ENCODE measurements around the gene GNAT1. TPM values are rescaled to one million over a fixed set of nuclear protein-coding genes. Genes with fewer than 3 reads are reported as not detected.

The GNAT1 gene
- total and polyA plus RNA-seq, 2 of the 13 experiments (the other 11 are each of a cell fraction or from before 2014, with no cell fraction given): 0.15 TPM; not detected in 1

GRCh38 chr3:50195501-50196252, 4.3 kb downstream of the GNAT1 start (continued):
- TF ChIP-seq KIAA2018 (CRISPR knock-in tag; IDR thresholded peaks at IDR 0.05; ENCODE audit: borderline replicate concordance) (peak; percentile 71; the same call in 1 of the 2 replicates), FOXO1 (CRISPR knock-in tag; IDR thresholded peaks at IDR 0.05) (peak; percentile 93), NR1H2 (CRISPR knock-in tag; IDR thresholded peaks at IDR 0.05; ENCODE audit: borderline replicate concordance, low read depth) (peak; percentile 75; the same call in 1 of the 2 replicates), FOXA1 (IDR thresholded peaks at IDR 0.05) (no peak), FOXA1 (CRISPR knock-in tag; IDR thresholded peaks at IDR 0.05) (peak; percentile 78), ZNF503 (CRISPR knock-in tag; IDR thresholded peaks at IDR 0.05) (peak; percentile 42; the same call in 1 of the 2 replicates), PRMT3 (CRISPR knock-in tag; IDR thresholded peaks at IDR 0.05; ENCODE audit: borderline replicate concordance, low read depth) (peak; percentile 89; the same call in 1 of the 2 replicates), ZNF580 (CRISPR knock-in tag; IDR thresholded peaks at IDR 0.05; ENCODE audit: borderline replicate concordance, low read depth) (peak; percentile 78; the same call in 1 of the 2 replicates), MYPOP (CRISPR knock-in tag; IDR thresholded peaks at IDR 0.05) (peak; percentile 50; the same call in 1 of the 2 replicates), ZBTB4 (CRISPR knock-in tag; IDR thresholded peaks at IDR 0.05; ENCODE audit: borderline replicate concordance) (no peak; the same call in 1 of the 2 replicates), FOSL2 (CRISPR knock-in tag; IDR thresholded peaks at IDR 0.05) (peak; percentile 90), SMARCC2 (IDR thresholded peaks at IDR 0.05) (no peak)

Measured in HepG2 (cell line).